IMR-90 (cell line): ENCODE data around the gene SPATA32. TPM values are rescaled to one million over a fixed set of nuclear protein-coding genes. Genes with fewer than 3 reads are reported as not detected.

ENCODE experiments used
- ATAC-seq: fragments of 200-7000 bp; cut with Tn5 transposase; 2 replicates; pipeline ENCODE4 v1.9.1; 2020; ENCODE audit warnings: low read depth, mild to moderate bottlenecking, moderate library complexity
- BruUV-seq: library from RNA; stranded (reverse); fragments of 400-500 nt; replicated peaks from 2 replicates; lab custom pipeline; 2021; lab: Mats Ljungman, UMichigan
- CTCF ChIA-PET: fragments of 300-600 bp; formaldehyde crosslinking; extraction: SDS; loops from one replicate; lab custom pipeline; 2021; ENCODE audit warnings: antibody characterized with exemption; lab: Yijun Ruan, JAX
- POLR2A ChIA-PET: fragments of 300-600 bp; sonication (Branson Sonifier 250); formaldehyde crosslinking; loops from one replicate; lab custom pipeline; 2022; ENCODE audit warnings: antibody characterized with exemption; ENCODE audit not compliant: unreplicated experiment; lab: Charles Lee
- DNase-seq: peaks from one replicate; pipeline ENCODE4 v3.0.0; 2013
- H2AFZ ChIP-seq: replicated peaks from 2 replicates; pipeline ENCODE3; 2013; ENCODE audit warnings: low read length, mild to moderate bottlenecking; ENCODE audit not compliant: poor library complexity
- H2AK5ac ChIP-seq: 2 replicates; pipeline ENCODE4 v1.6.1; 2013; ENCODE audit warnings: low read depth, low read length, inconsistent platforms
- H2AK9ac ChIP-seq: replicated peaks from 2 replicates; pipeline ENCODE3; 2013; ENCODE audit warnings: mild to moderate bottlenecking, low read depth, low read length, moderate library complexity; ENCODE audit not compliant: poor library complexity
- H2BK120ac ChIP-seq: 2 replicates; pipeline ENCODE4 v1.6.1; 2013; ENCODE audit warnings: low read depth, low read length, inconsistent platforms
- H2BK15ac ChIP-seq: 3 replicates; pipeline ENCODE4 v1.6.1; 2013; ENCODE audit warnings: low read depth, low read length, inconsistent platforms
- H2BK20ac ChIP-seq: 2 replicates; pipeline ENCODE4 v1.6.1; 2013; ENCODE audit warnings: low read depth, mild to moderate bottlenecking, inconsistent platforms, low read length, moderate library complexity
- H2BK5ac ChIP-seq: 2 replicates; pipeline ENCODE4 v1.6.1; 2013; ENCODE audit warnings: mild to moderate bottlenecking, low read depth, low read length, inconsistent platforms; ENCODE audit not compliant: poor library complexity, severe bottlenecking
- H3K14ac ChIP-seq: replicated peaks from 2 replicates; pipeline ENCODE4 v1.6.1; 2013; ENCODE audit warnings: low read depth, low read length, inconsistent platforms
- H3K18ac ChIP-seq: 2 replicates; pipeline ENCODE4 v1.6.1; 2013; ENCODE audit warnings: low read depth, low read length, control low read depth
- H3K23ac ChIP-seq: 2 replicates; pipeline ENCODE4 v1.6.1; 2013; ENCODE audit warnings: low read depth, low read length, inconsistent platforms
- H3K27ac ChIP-seq: 2 replicates; pipeline ENCODE4 v1.5.1; 2013; ENCODE audit warnings: mild to moderate bottlenecking, control low read depth, low read length; ENCODE audit not compliant: insufficient read depth
- H3K27me3 ChIP-seq: 2 replicates; pipeline ENCODE4 v1.6.1; 2013; ENCODE audit warnings: low read length; ENCODE audit not compliant: control insufficient read depth, insufficient read depth
- H3K36me3 ChIP-seq: 2 replicates; pipeline ENCODE4 v1.6.1; 2013; ENCODE audit warnings: low read length, mixed read lengths; ENCODE audit not compliant: control insufficient read depth, insufficient read depth
- H3K4ac ChIP-seq: 2 replicates; pipeline ENCODE4 v1.6.1; 2013; ENCODE audit warnings: low read depth, low read length, inconsistent platforms
- H3K4me1 ChIP-seq: 2 replicates; pipeline ENCODE4 v1.6.1; 2013; ENCODE audit warnings: low read length, mixed read lengths; ENCODE audit not compliant: control insufficient read depth, insufficient read depth
- H3K4me2 ChIP-seq: 2 replicates; pipeline ENCODE4 v1.6.1; 2013; ENCODE audit warnings: low read depth, mild to moderate bottlenecking, control low read depth, low read length, moderate library complexity
- H3K4me3 ChIP-seq: 2 replicates; pipeline ENCODE4 v1.5.1; 2013; ENCODE audit warnings: low read depth, mild to moderate bottlenecking, control low read depth, low read length, moderate library complexity; ENCODE audit not compliant: insufficient read depth
- H3K56ac ChIP-seq: 2 replicates; pipeline ENCODE4 v1.6.1; 2013; ENCODE audit warnings: low read length, inconsistent platforms; ENCODE audit not compliant: insufficient read depth; ENCODE audit errors: extremely low read depth
- H3K79me1 ChIP-seq, 2 experiments: 2 replicates each; pipeline ENCODE4 v1.6.1; 2013; ENCODE audit warnings: low read length in 2 of 2, inconsistent platforms in 1 of 2, low read depth in 1 of 2
- H3K9ac ChIP-seq: 2 replicates; pipeline ENCODE4 v1.6.1; 2013; ENCODE audit warnings: low read depth, low read length, control low read depth
- H3K9me1 ChIP-seq: 2 replicates; pipeline ENCODE4 v1.6.1; 2013; ENCODE audit warnings: low read length, inconsistent platforms; ENCODE audit not compliant: insufficient read depth
- H3K9me3 ChIP-seq: 2 replicates; pipeline ENCODE4 v1.6.1; 2013; ENCODE audit warnings: low read length; ENCODE audit not compliant: control insufficient read depth, insufficient read depth
- H4K20me1 ChIP-seq: 2 replicates; pipeline ENCODE4 v1.6.1; 2013; ENCODE audit warnings: low read length, inconsistent platforms; ENCODE audit not compliant: insufficient read depth
- H4K5ac ChIP-seq: 2 replicates; pipeline ENCODE4 v1.6.1; 2013; ENCODE audit warnings: mild to moderate bottlenecking, low read depth, low read length, control low read depth
- H4K8ac ChIP-seq, 2 experiments: 2 replicates each; pipeline ENCODE4 v1.6.1; 2013; ENCODE audit warnings: low read depth in 2 of 2, low read length in 2 of 2, control low read depth in 1 of 2, inconsistent platforms in 1 of 2
- H4K91ac ChIP-seq: 2 replicates; pipeline ENCODE4 v1.6.1; 2013; ENCODE audit warnings: low read depth, low read length, inconsistent platforms; ENCODE audit not compliant: insufficient read depth
- BHLHE40 ChIP-seq: fragments of 150-350 bp; IDR thresholded peaks from 2 replicates; pipeline ENCODE4 v1.6.1; 2016; ENCODE audit warnings: mild to moderate bottlenecking, low read depth, low read length
- CEBPB ChIP-seq: IDR thresholded peaks from 2 replicates; pipeline ENCODE4 v1.6.1; 2012; ENCODE audit warnings: low read depth, low read length, improper control_type of control experiment
- CHD1 ChIP-seq: IDR thresholded peaks from 2 replicates; pipeline ENCODE4 v1.6.1; 2012; ENCODE audit warnings: low read depth, low read length, improper control_type of control experiment
- ELK1 ChIP-seq: fragments of 150-350 bp; IDR thresholded peaks from 2 replicates; pipeline ENCODE4 v1.6.1; 2016; ENCODE audit warnings: low read depth, mild to moderate bottlenecking, low read length, moderate library complexity, borderline replicate concordance
- FOS ChIP-seq: fragments of 150-350 bp; IDR thresholded peaks from 2 replicates; pipeline ENCODE4 v1.6.1; 2016; ENCODE audit warnings: low read depth, low read length
- MAFK ChIP-seq: IDR thresholded peaks from 2 replicates; pipeline ENCODE4 v1.6.1; 2012; ENCODE audit warnings: low read depth, low read length, improper control_type of control experiment
- MAZ ChIP-seq: IDR thresholded peaks from 2 replicates; pipeline ENCODE4 v1.6.1; 2012; ENCODE audit warnings: low read depth, mild to moderate bottlenecking, low read length, improper control_type of control experiment, moderate library complexity, borderline replicate concordance
- MXI1 ChIP-seq: IDR thresholded peaks from 2 replicates; pipeline ENCODE4 v1.6.1; 2012; ENCODE audit warnings: low read depth, mild to moderate bottlenecking, low read length, moderate library complexity, borderline replicate concordance
- NFE2L2 ChIP-seq: fragments of 150-350 bp; IDR thresholded peaks from 2 replicates; pipeline ENCODE4 v1.6.1; 2016; ENCODE audit warnings: low read depth, mild to moderate bottlenecking, low read length
- POLR2A ChIP-seq: IDR thresholded peaks from 2 replicates; pipeline ENCODE4 v1.6.1; 2012; ENCODE audit warnings: mild to moderate bottlenecking, low read depth, low read length
- RAD21 ChIP-seq: IDR thresholded peaks from 2 replicates; pipeline ENCODE4 v1.6.1; 2012; ENCODE audit warnings: low read length, improper control_type of control experiment
- RCOR1 ChIP-seq: IDR thresholded peaks from 2 replicates; pipeline ENCODE4 v1.6.1; 2012; ENCODE audit warnings: mild to moderate bottlenecking, low read length, improper control_type of control experiment; ENCODE audit not compliant: insufficient replicate concordance
- RFX5 ChIP-seq: IDR thresholded peaks from 2 replicates; pipeline ENCODE4 v1.8.0; 2012; ENCODE audit warnings: low read depth, mild to moderate bottlenecking, low read length, moderate library complexity
- SMC3 ChIP-seq: fragments of 150-350 bp; IDR thresholded peaks from 2 replicates; pipeline ENCODE4 v1.6.1; 2016; ENCODE audit warnings: low read depth, mild to moderate bottlenecking, antibody characterized with exemption, low read length, moderate library complexity
- USF2 ChIP-seq: fragments of 150-350 bp; IDR thresholded peaks from 2 replicates; pipeline ENCODE4 v1.6.1; 2017; ENCODE audit warnings: mild to moderate bottlenecking, antibody characterized with exemption, low read length, low read depth
- WGBS, 2 experiments: methylation state at CpG; one replicate each; pipeline versions ENCODE4 v1.1.5 to v1.1.7; 2013; ENCODE audit warnings: missing lambda C conversion rate in 2 of 2; ENCODE audit not compliant: insufficient read length in 1 of 2; ENCODE audit errors: extremely low coverage in 2 of 2; 5-methylcytosine and 5-hydroxymethylcytosine counted together
- dilution Hi-C: fragments of 300-500 bp; cut with HindIII; formaldehyde crosslinking; loops from one replicate; pipeline ENCODE4 v1.14.3; 2018; ENCODE audit warnings: low sequenced_read_pairs; ENCODE audit not compliant: unreplicated experiment
- in situ Hi-C: fragments of 300-500 bp; cut with MboI; formaldehyde crosslinking; loops from 3 replicates; pipeline ENCODE4 v1.14.3; 2019; ENCODE audit warnings: low sequenced_read_pairs, inconsistent platforms, mixed read lengths
- intact Hi-C: fragments of 100-400 bp; cut with micrococcal nuclease; formaldehyde crosslinking; loops from 2 replicates; pipeline ENCODE4 v1.10.0; 2022
- polyA plus RNA-seq, 3 experiments: library from polyadenylated mRNA; depleted of rRNA; stranded (reverse); fragments of >200 nt; gene quantifications; 2 replicates each; pipeline ENCODE4 v1.2.3, GENCODE V29; 2012; ENCODE audit warnings: low replicate concordance in 1 of 3
- total RNA-seq: library from RNA; depleted of rRNA; stranded (reverse); fragments of >200 nt; gene quantifications from 2 replicates; pipeline ENCODE4 v1.2.3, GENCODE V29; 2012
- TF ChIP-seq, protein P1 (sequence below): conservative IDR thresholded peaks from 2 replicates; pipeline ENCODE4 v1.5.1; 2012; ENCODE audit warnings: mild to moderate bottlenecking, low read depth, low read length, improper control_type of control experiment

SPATA32 gene
- total and polyA plus RNA-seq, 2 of the 4 experiments (the other 2 are of a cell fraction): 0.18 TPM; not detected in 1

GRCh38 chr17:45306623-45307022 lies 44.7 kb upstream of the SPATA32 start:
- H2AFZ ChIP-seq: no peak overlapping the region
- no TSS peak for BruUV-seq
- H4K20me1 ChIP-seq: peaks cover 59% of the 10 kb centered on the region
- DNase-seq: no peak
- H2BK20ac ChIP-seq: no peak overlapping the region
- H3K79me1 ChIP-seq: peaks cover 47 to 85% of the 10 kb centered on the region in 2 experiments
- H3K4me1 ChIP-seq: peaks cover 33% of the 10 kb centered on the region
- no peak for ATAC-seq
- intact Hi-C loops (no loop called here), in situ Hi-C loops (no loop called here), dilution Hi-C loops (no loop called here)
- no peak overlapping the region for H2BK120ac ChIP-seq
- H3K4ac ChIP-seq: no peak overlapping the region
- H3K4me2 ChIP-seq: no peak overlapping the region
- H2BK15ac ChIP-seq: no peak overlapping the region
- no peak overlapping the region for H3K56ac ChIP-seq
- no peaks in the 10 kb centered on the region for H3K27me3 ChIP-seq
- no CpG with 5 or more reads among the region's 5 CpGs for WGBS, 2 experiments
- H2BK5ac ChIP-seq: no peak overlapping the region
- H3K18ac ChIP-seq: no peak overlapping the region
- POLR2A ChIA-PET: no interaction called here
- CTCF ChIA-PET: interaction anchor here (1.0 to 1.4 kb wide), 2 partner anchors 9 kb away, joined by 3 to 4 read pairs; no protein-coding TSS in a partner anchor
- H3K36me3 ChIP-seq: peaks cover 8% of the 10 kb centered on the region
- H4K91ac ChIP-seq: no peak overlapping the region
- H3K9ac ChIP-seq: no peak overlapping the region
- H3K4me3 ChIP-seq: no peak overlapping the region
- no peak overlapping the region for H4K8ac ChIP-seq
- TF ChIP-seq RAD21: no peak
- TF ChIP-seq CEBPB: no peak
- TF ChIP-seq ELK1: no peak
- no peak for TF ChIP-seq MAFK
- no peak for TF ChIP-seq RFX5
- TF ChIP-seq FOS: no peak
- no peak for TF ChIP-seq CHD1
- no peak for TF ChIP-seq USF2
- no peak for TF ChIP-seq POLR2A
- TF ChIP-seq SMC3: no peak
- TF ChIP-seq, protein P1, sequence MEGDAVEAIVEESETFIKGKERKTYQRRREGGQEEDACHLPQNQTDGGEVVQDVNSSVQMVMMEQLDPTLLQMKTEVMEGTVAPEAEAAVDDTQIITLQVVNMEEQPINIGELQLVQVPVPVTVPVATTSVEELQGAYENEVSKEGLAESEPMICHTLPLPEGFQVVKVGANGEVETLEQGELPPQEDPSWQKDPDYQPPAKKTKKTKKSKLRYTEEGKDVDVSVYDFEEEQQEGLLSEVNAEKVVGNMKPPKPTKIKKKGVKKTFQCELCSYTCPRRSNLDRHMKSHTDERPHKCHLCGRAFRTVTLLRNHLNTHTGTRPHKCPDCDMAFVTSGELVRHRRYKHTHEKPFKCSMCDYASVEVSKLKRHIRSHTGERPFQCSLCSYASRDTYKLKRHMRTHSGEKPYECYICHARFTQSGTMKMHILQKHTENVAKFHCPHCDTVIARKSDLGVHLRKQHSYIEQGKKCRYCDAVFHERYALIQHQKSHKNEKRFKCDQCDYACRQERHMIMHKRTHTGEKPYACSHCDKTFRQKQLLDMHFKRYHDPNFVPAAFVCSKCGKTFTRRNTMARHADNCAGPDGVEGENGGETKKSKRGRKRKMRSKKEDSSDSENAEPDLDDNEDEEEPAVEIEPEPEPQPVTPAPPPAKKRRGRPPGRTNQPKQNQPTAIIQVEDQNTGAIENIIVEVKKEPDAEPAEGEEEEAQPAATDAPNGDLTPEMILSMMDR: no peak
- no peak for TF ChIP-seq MAZ
- TF ChIP-seq NFE2L2: no peak
- no peak for TF ChIP-seq BHLHE40
- no peak for TF ChIP-seq MXI1
- TF ChIP-seq RCOR1: no peak
- no peaks in the 10 kb centered on the region for H3K9me3 ChIP-seq
- H2AK5ac ChIP-seq: no peak overlapping the region
- H3K23ac ChIP-seq: no peak overlapping the region
- no peak overlapping the region for H3K27ac ChIP-seq
- no peak overlapping the region for H3K14ac ChIP-seq
- H3K9me1 ChIP-seq: peaks cover 39% of the 10 kb centered on the region
- H2AK9ac ChIP-seq: no peak overlapping the region
- H4K5ac ChIP-seq: no peak overlapping the region
